PC-9 (cell line): ENCODE data around the gene DUSP22.

Source experiments
- EZH2 ChIP-seq: fragments of 200-600 bp; sonication (generic); IDR thresholded peaks from 2 replicates; pipeline ENCODE4 v1.8.0; 2017; ENCODE audit warnings: antibody characterized with exemption, low read depth
- TF ChIP-seq, protein P1 (sequence below): fragments of 200-600 bp; sonication (generic); conservative IDR thresholded peaks from 2 replicates; pipeline ENCODE4 v1.6.1; 2017; ENCODE audit warnings: mixed run types, antibody characterized with exemption, mild to moderate bottlenecking, moderate library complexity

- TF ChIP-seq, protein P1, sequence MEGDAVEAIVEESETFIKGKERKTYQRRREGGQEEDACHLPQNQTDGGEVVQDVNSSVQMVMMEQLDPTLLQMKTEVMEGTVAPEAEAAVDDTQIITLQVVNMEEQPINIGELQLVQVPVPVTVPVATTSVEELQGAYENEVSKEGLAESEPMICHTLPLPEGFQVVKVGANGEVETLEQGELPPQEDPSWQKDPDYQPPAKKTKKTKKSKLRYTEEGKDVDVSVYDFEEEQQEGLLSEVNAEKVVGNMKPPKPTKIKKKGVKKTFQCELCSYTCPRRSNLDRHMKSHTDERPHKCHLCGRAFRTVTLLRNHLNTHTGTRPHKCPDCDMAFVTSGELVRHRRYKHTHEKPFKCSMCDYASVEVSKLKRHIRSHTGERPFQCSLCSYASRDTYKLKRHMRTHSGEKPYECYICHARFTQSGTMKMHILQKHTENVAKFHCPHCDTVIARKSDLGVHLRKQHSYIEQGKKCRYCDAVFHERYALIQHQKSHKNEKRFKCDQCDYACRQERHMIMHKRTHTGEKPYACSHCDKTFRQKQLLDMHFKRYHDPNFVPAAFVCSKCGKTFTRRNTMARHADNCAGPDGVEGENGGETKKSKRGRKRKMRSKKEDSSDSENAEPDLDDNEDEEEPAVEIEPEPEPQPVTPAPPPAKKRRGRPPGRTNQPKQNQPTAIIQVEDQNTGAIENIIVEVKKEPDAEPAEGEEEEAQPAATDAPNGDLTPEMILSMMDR = no peak
- no peak for TF ChIP-seq EZH2
These were observed 66.1 kb downstream of the DUSP22 start for GRCh38 chr6:358432-358831.
